Fibroblast of lung (primary cell): ENCODE data around the gene NTN1. TPM values are rescaled to one million over a fixed set of nuclear protein-coding genes. Genes with fewer than 3 reads are reported as not detected.
A peak's percentile ranks its signal among the peaks of the same experiment; 100 is the strongest.

Source experiments
- DNase-seq, 2 donors: peaks; one replicate each; pipeline versions ENCODE4 v3.0.0 to v3.0.0-alpha.2; 2010; ENCODE audit warnings: low read depth in 2 of 2
- H2AFZ ChIP-seq: 2 replicates; pipeline ENCODE4 v1.5.1; 2012; ENCODE audit warnings: low read length, control low read depth, inconsistent platforms
- H3K27ac ChIP-seq: 2 replicates; pipeline ENCODE4 v1.5.1; 2011; ENCODE audit warnings: low read length, control low read depth; ENCODE audit not compliant: insufficient read depth
- H3K27me3 ChIP-seq: 2 replicates; pipeline ENCODE4 v1.5.1; 2011; ENCODE audit warnings: mild to moderate bottlenecking, low read length; ENCODE audit not compliant: control insufficient read depth, insufficient read depth
- H3K36me3 ChIP-seq: 2 replicates; pipeline ENCODE4 v1.5.1; 2011; ENCODE audit warnings: low read length; ENCODE audit not compliant: control insufficient read depth, insufficient read depth
- H3K4me1 ChIP-seq: 2 replicates; pipeline ENCODE4 v1.5.1; 2011; ENCODE audit warnings: low read length; ENCODE audit not compliant: control insufficient read depth, insufficient read depth; ENCODE audit errors: extremely low read depth
- H3K4me2 ChIP-seq: 2 replicates; pipeline ENCODE4 v1.5.1; 2011; ENCODE audit warnings: low read length, control low read depth; ENCODE audit not compliant: insufficient read depth; ENCODE audit errors: extremely low read depth
- H3K4me3 ChIP-seq, 4 experiments: fragments of 200-600 bp in 1 of 4; sonication (generic) in 1 of 4; replicated peaks in 1 of 4; 2 replicates each; pipeline ENCODE4 v1.5.1; 2011 to 2016; ENCODE audit warnings: low read length in 4 of 4, low read depth in 3 of 4, mild to moderate bottlenecking in 3 of 4, control low read depth in 2 of 4, inconsistent platforms in 1 of 4, mixed read lengths in 1 of 4; ENCODE audit not compliant: insufficient read depth in 1 of 4; ENCODE audit errors: control extremely low read depth in 1 of 4
- H3K79me2 ChIP-seq: 2 replicates; pipeline ENCODE4 v1.5.1; 2012; ENCODE audit warnings: mild to moderate bottlenecking, low read length, inconsistent platforms; ENCODE audit not compliant: control insufficient read depth, insufficient read depth
- H3K9ac ChIP-seq: 2 replicates; pipeline ENCODE4 v1.5.1; 2011; ENCODE audit warnings: mild to moderate bottlenecking, low read length, control low read depth; ENCODE audit not compliant: insufficient read depth
- H3K9me3 ChIP-seq: 2 replicates; pipeline ENCODE4 v1.5.1; 2012; ENCODE audit warnings: low read depth, low read length; ENCODE audit not compliant: control insufficient read depth, insufficient read depth
- H4K20me1 ChIP-seq: 2 replicates; pipeline ENCODE4 v1.5.1; 2011; ENCODE audit warnings: low read length; ENCODE audit not compliant: control insufficient read depth, insufficient read depth; ENCODE audit errors: extremely low read depth
- EZH2 ChIP-seq: IDR thresholded peaks from 2 replicates; pipeline ENCODE4 v1.5.1; 2012; ENCODE audit warnings: low read length, control low read depth, mild to moderate bottlenecking; ENCODE audit errors: missing control alignments
- polyA plus RNA-seq, 2 donors: library from polyadenylated mRNA; depleted of rRNA in 1 of 2; stranded (reverse) in 1 of 2; unstranded in 1 of 2; fragments of >200 nt; gene quantifications; 2 replicates each; pipeline ENCODE4 v1.2.1, GENCODE V29; 2011 to 2012; ENCODE audit warnings: missing spikeins in 1 of 2
- total RNA-seq: library from RNA; depleted of rRNA; stranded (reverse); fragments of >200 nt; gene quantifications from 2 replicates; pipeline ENCODE4 v1.2.1, GENCODE V29; 2014
- TF ChIP-seq, protein P1 (sequence below), 2 donors: IDR thresholded peaks in 1 of 2; conservative IDR thresholded peaks in 1 of 2; 1 replicate in 1 of 2; 2 replicates in 1 of 2; pipeline ENCODE4 v1.5.1; 2011 to 2012; ENCODE audit warnings: low read length in 2 of 2, control low read depth in 1 of 2, inconsistent platforms in 1 of 2, low read depth in 1 of 2, mild to moderate bottlenecking in 1 of 2

The NTN1 gene
- total and polyA plus RNA-seq, 2 donors (not counting 1 experiment from before 2014, with no cell fraction given), result 0.17 to 3.1 TPM

DNA sequence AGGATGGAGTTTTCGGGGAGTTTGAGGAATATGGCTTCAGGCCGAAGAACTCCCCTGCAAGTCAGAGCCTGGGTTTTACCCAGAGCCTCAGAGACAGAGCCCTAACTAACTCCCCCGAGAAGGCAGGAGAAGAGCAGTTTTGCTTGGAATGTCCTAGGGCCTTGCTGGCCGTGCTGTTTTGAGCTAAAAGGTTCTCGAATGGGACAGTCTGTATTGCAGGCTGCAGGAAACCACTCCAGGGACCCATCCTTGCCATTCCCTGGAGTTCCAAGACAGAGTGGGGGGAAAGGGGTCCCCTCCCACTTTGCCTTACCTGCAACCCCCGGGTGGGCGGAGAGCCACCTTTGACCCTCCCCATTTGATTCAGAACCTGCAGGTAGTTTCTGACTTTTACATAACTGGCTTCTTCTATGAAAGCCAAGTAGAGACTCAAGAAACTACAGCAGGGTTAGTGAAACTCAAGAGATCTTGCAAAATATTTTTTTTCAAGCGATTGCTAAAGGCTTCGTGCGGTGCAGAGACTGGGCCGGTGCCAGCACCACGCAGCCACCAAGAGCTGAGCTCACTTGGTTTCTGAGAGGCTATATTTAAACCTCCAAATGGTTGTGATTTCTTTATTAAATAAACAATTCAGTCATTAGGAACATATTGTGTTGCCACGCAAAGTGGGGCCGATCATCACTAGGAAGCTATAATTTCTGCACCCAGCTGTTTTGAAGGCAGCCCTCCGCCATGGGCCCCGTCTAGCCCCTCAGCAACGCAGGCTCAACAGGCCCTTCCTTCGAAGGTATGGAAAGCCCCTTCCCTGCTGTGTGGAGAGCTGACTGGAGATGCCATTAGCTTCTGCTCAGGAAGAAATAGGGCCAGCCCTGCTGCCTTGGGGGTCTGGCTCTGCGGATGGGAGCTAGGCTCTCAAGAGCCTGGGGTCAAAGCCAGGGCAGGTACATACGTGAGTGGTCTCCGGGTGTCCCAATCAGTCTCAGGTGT is 223.0 kb downstream of the NTN1 start:
- peak overlapping the region; percentile 20 for H3K9ac ChIP-seq
- TF ChIP-seq, protein P1, sequence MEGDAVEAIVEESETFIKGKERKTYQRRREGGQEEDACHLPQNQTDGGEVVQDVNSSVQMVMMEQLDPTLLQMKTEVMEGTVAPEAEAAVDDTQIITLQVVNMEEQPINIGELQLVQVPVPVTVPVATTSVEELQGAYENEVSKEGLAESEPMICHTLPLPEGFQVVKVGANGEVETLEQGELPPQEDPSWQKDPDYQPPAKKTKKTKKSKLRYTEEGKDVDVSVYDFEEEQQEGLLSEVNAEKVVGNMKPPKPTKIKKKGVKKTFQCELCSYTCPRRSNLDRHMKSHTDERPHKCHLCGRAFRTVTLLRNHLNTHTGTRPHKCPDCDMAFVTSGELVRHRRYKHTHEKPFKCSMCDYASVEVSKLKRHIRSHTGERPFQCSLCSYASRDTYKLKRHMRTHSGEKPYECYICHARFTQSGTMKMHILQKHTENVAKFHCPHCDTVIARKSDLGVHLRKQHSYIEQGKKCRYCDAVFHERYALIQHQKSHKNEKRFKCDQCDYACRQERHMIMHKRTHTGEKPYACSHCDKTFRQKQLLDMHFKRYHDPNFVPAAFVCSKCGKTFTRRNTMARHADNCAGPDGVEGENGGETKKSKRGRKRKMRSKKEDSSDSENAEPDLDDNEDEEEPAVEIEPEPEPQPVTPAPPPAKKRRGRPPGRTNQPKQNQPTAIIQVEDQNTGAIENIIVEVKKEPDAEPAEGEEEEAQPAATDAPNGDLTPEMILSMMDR (conservative IDR thresholded peaks at IDR 0.05 in 1 of 2, IDR thresholded peaks at IDR 0.05 in 1 of 2; ENCODE audit: low read depth in 1 of 2, low read length in 2 of 2), result no peak
- no peak for TF ChIP-seq EZH2
- DNase-seq, result peak in 1 of 2 donors; percentile 91
- no peak overlapping the region for H2AFZ ChIP-seq
- peak overlapping the region; percentile 73 for H3K27ac ChIP-seq
- H3K36me3 ChIP-seq, result no peaks in the 10 kb centered on the region
- H4K20me1 ChIP-seq, result no peaks in the 10 kb centered on the region
- peaks cover 12% of the 10 kb centered on the region for H3K4me1 ChIP-seq
- H3K4me2 ChIP-seq, result peak overlapping the region; percentile 40
- H3K79me2 ChIP-seq, result no peaks in the 10 kb centered on the region
- H3K4me3 ChIP-seq, result no peak overlapping the region
- H3K27me3 ChIP-seq, result no peaks in the 10 kb centered on the region
- H3K9me3 ChIP-seq, result no peaks in the 10 kb centered on the region

DNA sequence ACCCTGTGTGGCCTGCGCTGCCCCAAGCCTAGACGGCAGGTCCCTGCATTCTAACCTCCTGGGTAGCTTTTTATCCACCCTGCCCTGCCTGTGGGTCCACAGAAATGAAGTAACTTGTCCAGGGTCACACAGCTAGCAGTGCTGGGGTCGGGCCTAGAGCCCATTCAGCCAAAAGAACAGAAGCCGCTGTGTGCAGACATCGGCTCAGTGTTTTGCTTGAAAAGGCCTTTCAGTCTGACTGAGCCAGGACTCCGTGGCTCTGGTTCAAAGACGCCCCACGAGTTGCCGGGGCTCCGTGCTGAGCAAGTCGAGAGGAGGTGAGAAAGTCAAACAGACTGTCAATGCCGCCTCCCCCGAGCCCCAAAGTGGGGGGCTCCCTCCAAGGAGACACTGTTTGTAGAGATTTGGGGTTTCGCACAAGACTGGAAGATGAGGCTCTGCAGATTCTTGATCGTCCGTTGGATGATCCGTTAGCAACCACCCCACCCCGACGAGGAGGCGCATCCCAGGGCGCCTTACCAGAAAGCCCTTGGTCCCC is 226.2 kb downstream of the NTN1 start:
- no peaks in the 10 kb centered on the region for H4K20me1 ChIP-seq
- no peak overlapping the region for H3K27ac ChIP-seq
- H3K9ac ChIP-seq, result no peak overlapping the region
- H3K9me3 ChIP-seq, result no peaks in the 10 kb centered on the region
- TF ChIP-seq EZH2, result no peak
- TF ChIP-seq, protein P1 (conservative IDR thresholded peaks at IDR 0.05 in 1 of 2, IDR thresholded peaks at IDR 0.05 in 1 of 2; ENCODE audit: low read depth in 1 of 2, low read length in 2 of 2), result no peak
- no peak overlapping the region for H2AFZ ChIP-seq
- H3K4me2 ChIP-seq, result no peak overlapping the region
- H3K79me2 ChIP-seq, result no peaks in the 10 kb centered on the region
- H3K4me3 ChIP-seq, result no peak overlapping the region
- DNase-seq, result no peak
- H3K27me3 ChIP-seq, result no peaks in the 10 kb centered on the region
- no peaks in the 10 kb centered on the region for H3K36me3 ChIP-seq
- H3K4me1 ChIP-seq, result peaks cover 8% of the 10 kb centered on the region

DNA sequence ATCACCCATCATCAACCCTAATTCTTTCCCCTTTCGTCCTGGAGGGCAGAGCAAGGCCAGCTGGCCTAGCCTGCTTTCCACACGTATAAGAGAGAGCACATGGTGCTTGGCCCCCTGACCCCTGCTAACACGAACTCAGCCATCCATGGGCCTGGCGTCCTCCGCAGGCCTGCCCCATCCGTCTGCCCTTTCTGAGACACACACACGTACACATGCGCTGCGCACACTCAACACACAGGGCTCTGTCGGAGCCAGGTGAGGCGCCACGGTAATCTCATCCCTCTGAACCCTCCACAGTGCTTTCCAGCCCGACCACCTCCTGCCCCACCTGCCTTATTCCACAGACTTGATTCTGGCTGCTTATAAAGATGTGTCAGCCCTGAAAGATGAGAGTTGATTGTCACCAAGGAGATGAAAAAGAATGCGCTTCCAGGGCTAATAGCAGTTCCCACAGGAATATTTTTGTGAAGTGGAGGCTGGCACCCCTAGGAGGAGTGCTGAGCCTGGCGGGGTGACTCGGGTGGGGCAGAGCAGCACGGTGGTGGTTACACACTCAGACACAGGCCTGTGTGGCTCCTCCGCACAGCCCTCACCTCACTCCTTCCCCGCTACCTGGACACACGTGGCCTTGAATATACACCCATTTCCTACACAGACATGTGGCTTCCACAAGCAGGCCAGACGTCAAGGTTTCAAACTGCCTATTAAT is 228.1 kb downstream of the NTN1 start:
- Histone ChIP-seq H3K9ac (no peak overlapping the region), H3K27ac (no peak overlapping the region), H4K20me1 (no peaks in the 10 kb centered on the region), H3K4me2 (no peak overlapping the region), H3K27me3 (no peaks in the 10 kb centered on the region), H3K4me1 (peaks cover 4% of the 10 kb centered on the region), H2AFZ (no peak overlapping the region), H3K36me3 (no peaks in the 10 kb centered on the region), H3K4me3 (no peak overlapping the region), H3K9me3 (no peaks in the 10 kb centered on the region), H3K79me2 (no peaks in the 10 kb centered on the region)
- DNase-seq, result no peak
- TF ChIP-seq EZH2, result no peak
- TF ChIP-seq, protein P1 (conservative IDR thresholded peaks at IDR 0.05 in 1 of 2, IDR thresholded peaks at IDR 0.05 in 1 of 2; ENCODE audit: low read depth in 1 of 2, low read length in 2 of 2), result no peak
